Measurements from ENCODE around the gene SPDYC. TPM values are rescaled to one million over a fixed set of nuclear protein-coding genes. Genes with fewer than 3 reads are reported as not detected.
A peak's percentile ranks its signal among the peaks of the same experiment; 100 is the strongest.

Gene SPDYC
- total and polyA plus RNA-seq, 2 of the 13 experiments (the other 11 are each of a cell fraction or from before 2014, with no cell fraction given) = 0.15 to 0.33 TPM

DNA sequence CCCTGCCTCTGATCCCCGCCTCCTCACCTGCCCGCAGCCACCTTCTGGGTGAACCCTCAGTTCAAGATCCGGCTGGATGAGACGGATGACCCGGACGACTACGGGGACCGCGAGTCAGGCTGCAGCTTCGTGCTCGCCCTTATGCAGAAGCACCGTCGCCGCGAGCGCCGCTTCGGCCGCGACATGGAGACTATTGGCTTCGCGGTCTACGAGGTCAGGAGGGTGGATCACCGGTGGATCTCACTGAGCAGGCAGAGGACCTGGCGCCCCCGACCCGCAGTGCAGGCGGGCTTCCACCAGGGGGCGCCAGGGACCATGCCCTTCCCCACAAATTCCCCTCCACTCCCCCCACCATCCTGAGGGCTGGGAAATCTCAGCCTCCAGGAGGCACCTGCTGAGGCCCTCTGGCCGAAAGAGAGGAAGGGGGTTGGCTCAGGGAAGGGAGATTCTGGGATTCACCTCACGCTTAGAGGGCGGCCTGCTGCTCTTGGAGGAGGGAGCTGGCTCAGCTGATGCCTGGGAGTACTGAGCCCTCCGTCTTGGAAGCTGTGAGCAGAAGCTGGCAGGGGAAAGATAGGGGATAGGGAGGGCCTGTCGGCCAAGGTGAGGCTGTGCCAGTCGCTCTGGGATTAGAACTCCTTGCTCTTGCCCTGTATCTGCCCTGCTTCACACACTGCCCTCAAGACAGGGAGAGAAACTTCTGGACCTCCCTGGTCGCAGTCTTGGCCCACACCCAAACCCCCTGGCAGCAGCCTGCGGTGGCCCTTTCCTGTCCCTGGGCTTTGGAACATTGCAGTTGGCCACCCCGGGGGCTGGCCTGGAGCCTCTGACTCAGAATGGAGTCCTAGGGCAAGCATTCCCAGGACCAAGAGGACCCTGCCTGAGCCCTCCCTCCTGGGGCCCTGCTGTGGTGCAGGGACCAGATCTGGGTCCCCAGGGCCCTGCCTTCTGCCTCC lies 34.9 kb downstream of the SPDYC start (continued):
- TF ChIP-seq ZZZ3 (CRISPR knock-in tag; IDR thresholded peaks at IDR 0.05; ENCODE audit: borderline replicate concordance) = no peak
- no peak for TF ChIP-seq ZFP36L2 (CRISPR knock-in tag; IDR thresholded peaks at IDR 0.05)
- TF ChIP-seq ZSCAN29 (CRISPR knock-in tag; conservative IDR thresholded peaks at IDR 0.05) = no peak
- TF ChIP-seq, protein P1, sequence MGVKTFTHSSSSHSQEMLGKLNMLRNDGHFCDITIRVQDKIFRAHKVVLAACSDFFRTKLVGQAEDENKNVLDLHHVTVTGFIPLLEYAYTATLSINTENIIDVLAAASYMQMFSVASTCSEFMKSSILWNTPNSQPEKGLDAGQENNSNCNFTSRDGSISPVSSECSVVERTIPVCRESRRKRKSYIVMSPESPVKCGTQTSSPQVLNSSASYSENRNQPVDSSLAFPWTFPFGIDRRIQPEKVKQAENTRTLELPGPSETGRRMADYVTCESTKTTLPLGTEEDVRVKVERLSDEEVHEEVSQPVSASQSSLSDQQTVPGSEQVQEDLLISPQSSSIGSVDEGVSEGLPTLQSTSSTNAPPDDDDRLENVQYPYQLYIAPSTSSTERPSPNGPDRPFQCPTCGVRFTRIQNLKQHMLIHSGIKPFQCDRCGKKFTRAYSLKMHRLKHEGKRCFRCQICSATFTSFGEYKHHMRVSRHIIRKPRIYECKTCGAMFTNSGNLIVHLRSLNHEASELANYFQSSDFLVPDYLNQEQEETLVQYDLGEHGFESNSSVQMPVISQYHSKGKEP (CRISPR knock-in tag; IDR thresholded peaks at IDR 0.05) = no peak
- TF ChIP-seq FLYWCH1 (CRISPR knock-in tag; IDR thresholded peaks at IDR 0.05) = no peak
- peak; percentile 25 for TF ChIP-seq YY1 (IDR thresholded peaks at IDR 0.05; ENCODE audit: insufficient read depth, insufficient replicate concordance, low read depth, low read length)
- TF ChIP-seq ZNF160 (CRISPR knock-in tag; IDR thresholded peaks at IDR 0.05) = no peak
- peak; percentile 77 for TF ChIP-seq STAG1 (CRISPR knock-in tag; IDR thresholded peaks at IDR 0.05)

DNA sequence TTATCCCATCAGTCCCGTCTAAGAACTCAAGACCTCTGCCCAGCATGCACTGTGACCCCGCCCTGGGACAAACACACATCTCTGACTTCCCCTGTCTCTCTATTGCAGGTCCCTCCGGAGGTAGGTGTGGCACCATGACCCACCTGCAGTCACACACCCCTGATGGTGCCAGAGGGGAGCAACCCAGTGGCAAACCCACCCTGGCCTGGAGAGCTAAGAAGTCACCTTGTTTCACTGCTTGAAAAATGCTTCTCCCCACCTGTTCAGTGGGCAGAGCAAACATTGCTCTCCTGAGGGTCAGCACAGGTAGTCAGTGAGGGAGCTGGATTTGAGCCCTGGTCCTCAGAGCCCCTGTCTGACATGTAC lies 35.6 kb downstream of the SPDYC start:
- H3K9ac ChIP-seq (ENCODE audit: insufficient read depth, low read depth, low read length) = no peak overlapping the region
- TF ChIP-seq ZNF274 (CRISPR knock-in tag; IDR thresholded peaks at IDR 0.05) (no peak), FOXO1 (CRISPR knock-in tag; IDR thresholded peaks at IDR 0.05) (no peak), PRMT3 (CRISPR knock-in tag; IDR thresholded peaks at IDR 0.05; ENCODE audit: borderline replicate concordance, low read depth) (no peak), ZNF788 (CRISPR knock-in tag; IDR thresholded peaks at IDR 0.05; ENCODE audit: borderline replicate concordance) (no peak), CBFB (CRISPR knock-in tag; IDR thresholded peaks at IDR 0.05) (no peak)
- TF ChIP-seq, protein P2, sequence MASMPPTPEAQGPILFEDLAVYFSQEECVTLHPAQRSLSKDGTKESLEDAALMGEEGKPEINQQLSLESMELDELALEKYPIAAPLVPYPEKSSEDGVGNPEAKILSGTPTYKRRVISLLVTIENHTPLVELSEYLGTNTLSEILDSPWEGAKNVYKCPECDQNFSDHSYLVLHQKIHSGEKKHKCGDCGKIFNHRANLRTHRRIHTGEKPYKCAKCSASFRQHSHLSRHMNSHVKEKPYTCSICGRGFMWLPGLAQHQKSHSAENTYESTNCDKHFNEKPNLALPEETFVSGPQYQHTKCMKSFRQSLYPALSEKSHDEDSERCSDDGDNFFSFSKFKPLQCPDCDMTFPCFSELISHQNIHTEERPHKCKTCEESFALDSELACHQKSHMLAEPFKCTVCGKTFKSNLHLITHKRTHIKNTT (CRISPR knock-in tag; IDR thresholded peaks at IDR 0.05) = no peak
- TF ChIP-seq, protein P3, sequence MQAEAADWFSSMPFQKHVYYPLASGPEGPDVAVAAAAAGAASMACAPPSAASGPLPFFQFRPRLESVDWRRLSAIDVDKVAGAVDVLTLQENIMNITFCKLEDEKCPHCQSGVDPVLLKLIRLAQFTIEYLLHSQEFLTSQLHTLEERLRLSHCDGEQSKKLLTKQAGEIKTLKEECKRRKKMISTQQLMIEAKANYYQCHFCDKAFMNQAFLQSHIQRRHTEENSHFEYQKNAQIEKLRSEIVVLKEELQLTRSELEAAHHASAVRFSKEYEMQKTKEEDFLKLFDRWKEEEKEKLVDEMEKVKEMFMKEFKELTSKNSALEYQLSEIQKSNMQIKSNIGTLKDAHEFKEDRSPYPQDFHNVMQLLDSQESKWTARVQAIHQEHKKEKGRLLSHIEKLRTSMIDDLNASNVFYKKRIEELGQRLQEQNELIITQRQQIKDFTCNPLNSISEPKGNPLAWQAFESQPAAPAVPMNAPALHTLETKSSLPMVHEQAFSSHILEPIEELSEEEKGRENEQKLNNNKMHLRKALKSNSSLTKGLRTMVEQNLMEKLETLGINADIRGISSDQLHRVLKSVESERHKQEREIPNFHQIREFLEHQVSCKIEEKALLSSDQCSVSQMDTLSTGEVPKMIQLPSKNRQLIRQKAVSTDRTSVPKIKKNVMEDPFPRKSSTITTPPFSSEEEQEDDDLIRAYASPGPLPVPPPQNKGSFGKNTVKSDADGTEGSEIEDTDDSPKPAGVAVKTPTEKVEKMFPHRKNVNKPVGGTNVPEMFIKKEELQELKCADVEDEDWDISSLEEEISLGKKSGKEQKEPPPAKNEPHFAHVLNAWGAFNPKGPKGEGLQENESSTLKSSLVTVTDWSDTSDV (CRISPR knock-in tag; IDR thresholded peaks at IDR 0.05) = no peak
- TF ChIP-seq, protein P4, sequence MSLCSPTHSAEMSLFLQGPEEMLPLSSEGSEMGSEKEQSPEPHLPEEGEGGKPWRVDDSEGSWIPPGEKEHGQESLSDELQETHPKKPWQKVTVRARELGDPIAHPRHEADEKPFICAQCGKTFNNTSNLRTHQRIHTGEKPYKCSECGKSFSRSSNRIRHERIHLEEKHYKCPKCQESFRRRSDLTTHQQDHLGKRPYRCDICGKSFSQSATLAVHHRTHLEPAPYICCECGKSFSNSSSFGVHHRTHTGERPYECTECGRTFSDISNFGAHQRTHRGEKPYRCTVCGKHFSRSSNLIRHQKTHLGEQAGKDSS (CRISPR knock-in tag; IDR thresholded peaks at IDR 0.05; ENCODE audit: borderline replicate concordance, low read depth) = no peak

More for the DNA sequence above, 35.6 kb downstream of the SPDYC start:
- CTCF ChIA-PET (ENCODE audit: low intra/inter-chr PET ratio, low total read pairs) = interaction anchor here (1.1 to 1.8 kb wide), 3 partner anchors 45 to 61 kb away, joined by 5 to 7 read pairs (median 7); no protein-coding TSS in a partner anchor
- intact Hi-C loops (cut with micrococcal nuclease; ENCODE audit: unreplicated experiment) = loop anchor here (2.0 kb wide), 1 partner anchor 49 kb away; no protein-coding TSS in a partner anchor
- no peak overlapping the region for H2AFZ ChIP-seq (ENCODE audit: low read length)
- peaks cover 27 to 43% of the 10 kb centered on the region in 2 experiments for H3K36me3 ChIP-seq (replicated peaks in 1 of 2; ENCODE audit: control insufficient read depth in 1 of 2, insufficient read depth in 2 of 2, low read length in 2 of 2)
- no peaks in the 10 kb centered on the region for H3K9me3 ChIP-seq (ENCODE audit: low read length)
- BruUV-seq (replicated peaks) = no TSS peak
- no peaks in the 10 kb centered on the region for H4K20me1 ChIP-seq (ENCODE audit: insufficient read depth, low read length)
- in situ Hi-C loops (cut with HindIII; ENCODE audit: extremely low pct_ligation_motif_present, low pct_unique_long_range_greater_than_20kb) = no loop called here
- WGBS (ENCODE audit: low lambda C conversion rate) = 80% methylated on average over 3 of the region's 3 CpGs
- H3K4me3 ChIP-seq (replicated peaks in 1 of 3; ENCODE audit: insufficient read depth in 1 of 3, low read depth in 2 of 3, low read length in 3 of 3) = no peak overlapping the region
- no peaks in the 10 kb centered on the region for H3K27me3 ChIP-seq (ENCODE audit: control insufficient read depth in 1 of 2, insufficient read depth in 2 of 2, low read length in 2 of 2)
- no peak overlapping the region for H3K4me2 ChIP-seq (ENCODE audit: low read depth, low read length)
- no peak for FAIRE-seq
- no peaks in the 10 kb centered on the region for H3K4me1 ChIP-seq (ENCODE audit: insufficient read depth, low read length)
- H3K79me2 ChIP-seq (ENCODE audit: insufficient read depth, low read length) = no peaks in the 10 kb centered on the region
- DNase-seq (ENCODE audit: low spot score) = no peak
- ATAC-seq = no peak
- POLR2A ChIA-PET = no interaction called here
- H3K27ac ChIP-seq (ENCODE audit: extremely low read length, insufficient read depth, low read length) = no peak overlapping the region

Data from HepG2 (cell line).